CD14-positive monocyte (primary cell): ENCODE results near the gene PSG3. TPM values are rescaled to one million over a fixed set of nuclear protein-coding genes. Genes with fewer than 3 reads are reported as not detected.
"Not testable (repeated sequence)": the region's sequence is repeated elsewhere in the genome, so short reads cannot be mapped to it uniquely, and the experiment has no call there.

Experiments used
- DNase-seq, 3 donors: peaks; one replicate each; pipeline ENCODE4 v3.0.0-alpha.2; 2011 to 2022
- H2AFZ ChIP-seq: 2 replicates; pipeline ENCODE4 v1.6.0; 2012; ENCODE audit warnings: mild to moderate bottlenecking, low read depth, low read length, inconsistent platforms; ENCODE audit not compliant: insufficient read depth, poor library complexity, severe bottlenecking
- H3K27ac ChIP-seq, 2 donors: 1 replicate in 1 of 2; 2 replicates in 1 of 2; pipeline ENCODE4 v1.5.1; 2012 to 2013; ENCODE audit warnings: low read length in 2 of 2, control low read depth in 1 of 2, inconsistent platforms in 1 of 2, low read depth in 1 of 2, mild to moderate bottlenecking in 1 of 2
- H3K27me3 ChIP-seq, 2 donors: one replicate each; pipeline versions ENCODE4 v1.6.0 to v1.6.1; 2011 to 2013; ENCODE audit warnings: low read length in 2 of 2; ENCODE audit not compliant: control insufficient read depth in 2 of 2, insufficient read depth in 2 of 2
- H3K36me3 ChIP-seq, 2 donors: replicated peaks in 1 of 2; 1 replicate in 1 of 2; 2 replicates in 1 of 2; pipeline versions ENCODE4 v1.5.1 to v1.6.1; 2012 to 2013; ENCODE audit warnings: low read length in 2 of 2, control low read depth in 1 of 2, inconsistent platforms in 1 of 2, mild to moderate bottlenecking in 1 of 2; ENCODE audit not compliant: insufficient read depth in 2 of 2, control insufficient read depth in 1 of 2
- H3K4me1 ChIP-seq, 2 donors: 1 replicate in 1 of 2; 2 replicates in 1 of 2; pipeline versions ENCODE4 v1.5.1 to v1.6.1; 2012 to 2013; ENCODE audit warnings: low read length in 2 of 2, control low read depth in 1 of 2, inconsistent platforms in 1 of 2, mild to moderate bottlenecking in 1 of 2, moderate library complexity in 1 of 2; ENCODE audit not compliant: insufficient read depth in 2 of 2, control insufficient read depth in 1 of 2
- H3K4me2 ChIP-seq: replicated peaks from 2 replicates; pipeline ENCODE3; 2012; ENCODE audit warnings: low read length, moderate library complexity, mild to moderate bottlenecking; ENCODE audit not compliant: poor library complexity, severe bottlenecking; ENCODE audit errors: extremely low read depth
- H3K4me3 ChIP-seq, 3 experiments: fragments of 200-600 bp in 1 of 3; sonication (generic) in 1 of 3; replicated peaks in 1 of 3; 1 replicate in 2 of 3; 2 replicates in 1 of 3; pipeline ENCODE4 v1.5.1; 2011 to 2013; ENCODE audit warnings: low read length in 3 of 3, mild to moderate bottlenecking in 3 of 3, control low read depth in 2 of 3, low read depth in 2 of 3, inconsistent platforms in 1 of 3, moderate library complexity in 1 of 3
- H3K79me2 ChIP-seq: 2 replicates; pipeline ENCODE4 v1.6.0; 2012; ENCODE audit warnings: mild to moderate bottlenecking, control low read depth, inconsistent platforms, low read length, moderate library complexity; ENCODE audit not compliant: insufficient read depth
- H3K9ac ChIP-seq: 2 replicates; pipeline ENCODE4 v1.6.0; 2017; ENCODE audit warnings: low read length, mild to moderate bottlenecking; ENCODE audit not compliant: insufficient read depth, poor library complexity, severe bottlenecking
- H3K9me3 ChIP-seq, 2 donors: replicated peaks in 1 of 2; 1 replicate in 1 of 2; 2 replicates in 1 of 2; pipeline versions ENCODE4 v1.5.1 to v1.6.1; 2012 to 2013; ENCODE audit warnings: low read length in 2 of 2, control low read depth in 1 of 2; ENCODE audit not compliant: control insufficient read depth in 1 of 2, insufficient read depth in 1 of 2
- H4K20me1 ChIP-seq: 2 replicates; pipeline ENCODE4 v1.6.0; 2012; ENCODE audit warnings: mild to moderate bottlenecking, low read length, control low read depth, moderate library complexity; ENCODE audit not compliant: insufficient read depth
- H3K27ac Mint-ChIP-seq, 7 donors: one replicate each; pipeline ENCODE4 v1.8.0; 2020; ENCODE audit warnings: mild to moderate bottlenecking in 7 of 7, mixed read lengths in 7 of 7, moderate library complexity in 6 of 7, inconsistent platforms in 2 of 7
- H3K27me3 Mint-ChIP-seq, 3 donors: one replicate each; pipeline ENCODE4 v1.8.0; 2021 to 2022; ENCODE audit warnings: low read depth in 3 of 3, mild to moderate bottlenecking in 3 of 3, mixed read lengths in 3 of 3, moderate library complexity in 3 of 3, inconsistent platforms in 1 of 3
- H3K36me3 Mint-ChIP-seq, 2 donors: one replicate each; pipeline ENCODE4 v1.8.0; 2020; ENCODE audit warnings: mixed read lengths in 2 of 2, inconsistent platforms in 1 of 2, mild to moderate bottlenecking in 1 of 2
- H3K4me1 Mint-ChIP-seq: one replicate; pipeline ENCODE4 v1.8.0; 2020; ENCODE audit warnings: mild to moderate bottlenecking, mixed read lengths
- H3K4me3 Mint-ChIP-seq, 2 donors: one replicate each; pipeline ENCODE4 v1.8.0; 2020; ENCODE audit warnings: mild to moderate bottlenecking in 2 of 2, mixed read lengths in 2 of 2, moderate library complexity in 1 of 2
- H3K9me3 Mint-ChIP-seq, 7 donors: one replicate each; pipeline ENCODE4 v1.8.0; 2020 to 2022; ENCODE audit warnings: mixed read lengths in 7 of 7, mild to moderate bottlenecking in 6 of 7, moderate library complexity in 6 of 7, inconsistent platforms in 2 of 7
- CTCF ChIP-seq: fragments of 200-600 bp; IDR thresholded peaks from one replicate; pipeline ENCODE4 v1.8.0; 2022; ENCODE audit warnings: antibody characterized with exemption, mild to moderate bottlenecking
- WGBS: methylation state at CpG from one replicate; pipeline ENCODE4 v1.1.5; 2013; ENCODE audit warnings: missing lambda C conversion rate; ENCODE audit not compliant: insufficient coverage; 5-methylcytosine and 5-hydroxymethylcytosine counted together
- intact Hi-C, 2 donors: fragments of 100-400 bp; cut with micrococcal nuclease; formaldehyde crosslinking; loops; one replicate each; pipeline versions ENCODE4 v1.15.0 to v1.15.1; 2023
- polyA plus RNA-seq, 3 donors: library from polyadenylated mRNA; depleted of rRNA in 1 of 3; unstranded in 2 of 3; stranded (reverse) in 1 of 3; fragments of 300-500 nt in 2 of 3; fragments of >200 nt in 1 of 3; fragmentation: Illumina TruSeq in 2 of 3; gene quantifications; 1 replicate in 2 of 3; 2 replicates in 1 of 3; pipeline ENCODE4 v1.2.3, GENCODE V29; 2012 to 2021

Gene PSG3
- polyA plus RNA-seq, 3 donors: not detected

GRCh38 chr19:42683917-42684513 is 56.3 kb downstream of the PSG3 start:
- peaks cover 0 to 2% (median 0%) of the 10 kb centered on the region in 3 donors for H3K27me3 Mint-ChIP-seq
- peaks cover 24 to 60% (median 43%) of the 10 kb centered on the region in 7 donors for H3K9me3 Mint-ChIP-seq
- peak; percentile 91 for TF ChIP-seq CTCF
- no peak overlapping the region for H3K4me3 ChIP-seq
- H3K36me3 ChIP-seq: no peaks in the 10 kb centered on the region
- H3K79me2 ChIP-seq: no peaks in the 10 kb centered on the region
- H2AFZ ChIP-seq: no peak overlapping the region
- no peak overlapping the region for H3K27ac ChIP-seq
- no peak overlapping the region for H3K9ac ChIP-seq
- H3K27me3 ChIP-seq: no peaks in the 10 kb centered on the region
- intact Hi-C loops: no loop called here
- H3K9me3 ChIP-seq: peaks cover 40 to 42% of the 10 kb centered on the region in 2 donors
- no peak overlapping the region for H3K27ac Mint-ChIP-seq
- H4K20me1 ChIP-seq: no peaks in the 10 kb centered on the region
- no CpG with 5 or more reads among the region's 2 CpGs for WGBS
- H3K4me2 ChIP-seq: no peak overlapping the region
- H3K4me1 ChIP-seq: no peaks in the 10 kb centered on the region
- H3K36me3 Mint-ChIP-seq: no peaks in the 10 kb centered on the region
- H3K4me1 Mint-ChIP-seq: no peaks in the 10 kb centered on the region
- H3K4me3 Mint-ChIP-seq: no peak overlapping the region
- DNase-seq: peak in 1 of 3 donors; percentile 1

- intact Hi-C loops, H3K27me3 Mint-ChIP-seq, H3K9me3 ChIP-seq, H3K79me2 ChIP-seq, H3K36me3 ChIP-seq, H2AFZ ChIP-seq, H3K9ac ChIP-seq, H3K4me1 Mint-ChIP-seq, H3K27ac Mint-ChIP-seq, H3K4me3 Mint-ChIP-seq, H3K27ac ChIP-seq, H4K20me1 ChIP-seq, H3K36me3 Mint-ChIP-seq, H3K27me3 ChIP-seq, DNase-seq, H3K4me3 ChIP-seq, H3K4me1 ChIP-seq, H3K4me2 ChIP-seq: not testable (repeated sequence)
- 95% methylated on average over 9 of the region's 27 CpGs for WGBS
- H3K9me3 Mint-ChIP-seq: peaks cover 10 to 20% (median 14%) of the 10 kb centered on the region in 7 donors
Observed at GRCh38 chr19:42676326-42676725, 64.0 kb downstream of the PSG3 start.

DNA sequence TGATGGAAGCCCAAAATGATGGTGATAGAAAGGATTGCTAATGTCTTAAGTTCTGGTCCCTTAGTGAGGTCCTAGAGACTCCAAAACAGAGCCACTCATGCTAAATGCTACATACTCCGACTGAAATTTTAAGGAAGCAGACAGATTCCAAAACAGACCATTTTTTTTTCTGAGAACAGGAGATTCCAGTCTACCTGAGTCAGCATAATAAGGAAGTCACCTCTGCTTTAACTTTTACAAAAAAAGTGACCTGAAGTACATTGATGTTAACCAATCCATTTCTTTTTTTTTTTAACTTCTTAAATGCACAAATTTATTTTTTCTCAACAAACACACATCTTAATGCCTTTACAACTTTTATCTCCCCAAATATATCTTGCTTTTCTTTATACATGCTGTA is 65.7 kb downstream of the PSG3 start:
- H3K9ac ChIP-seq, H4K20me1 ChIP-seq, H3K27ac ChIP-seq, H3K36me3 ChIP-seq, H2AFZ ChIP-seq, H3K4me2 ChIP-seq, intact Hi-C loops, H3K27ac Mint-ChIP-seq, H3K4me3 ChIP-seq, DNase-seq, H3K4me1 ChIP-seq, H3K4me1 Mint-ChIP-seq, H3K9me3 ChIP-seq, H3K79me2 ChIP-seq, H3K27me3 Mint-ChIP-seq, H3K4me3 Mint-ChIP-seq, H3K27me3 ChIP-seq, H3K36me3 Mint-ChIP-seq: not testable (repeated sequence)
- H3K9me3 Mint-ChIP-seq: peaks cover 8 to 18% (median 11%) of the 10 kb centered on the region in 7 donors
- WGBS: 89% methylated on average over 1 of the region's 1 CpG
